ENCODE data around the gene CNDP2. TPM values are rescaled to one million over a fixed set of nuclear protein-coding genes. Genes with fewer than 3 reads are reported as not detected.

Gene CNDP2
- total RNA-seq, 1 donor = 38.4 TPM

DNA sequence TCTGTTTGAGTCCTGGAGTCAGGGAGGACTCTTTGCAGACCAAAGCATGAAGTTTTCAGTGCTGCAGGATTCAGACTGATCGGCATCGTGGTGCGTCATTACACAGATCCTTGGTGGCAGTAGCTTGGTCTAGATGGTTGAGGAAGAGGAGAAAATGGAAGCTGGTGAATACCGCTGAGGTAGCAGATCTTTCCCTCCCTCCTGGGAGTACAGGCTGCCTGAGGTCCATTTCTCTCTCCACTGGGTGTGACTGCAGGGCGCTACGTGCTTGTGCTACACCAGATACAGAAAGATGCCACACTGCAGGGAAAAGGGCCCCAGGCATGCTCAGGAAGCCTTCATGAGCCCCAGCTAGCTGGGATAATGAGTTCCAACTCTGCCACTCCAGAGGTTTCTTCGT is 34.9 kb downstream of the CNDP2 start:
- DNase-seq (ENCODE audit: low read depth) = no peak
- TF ChIP-seq, protein P1, sequence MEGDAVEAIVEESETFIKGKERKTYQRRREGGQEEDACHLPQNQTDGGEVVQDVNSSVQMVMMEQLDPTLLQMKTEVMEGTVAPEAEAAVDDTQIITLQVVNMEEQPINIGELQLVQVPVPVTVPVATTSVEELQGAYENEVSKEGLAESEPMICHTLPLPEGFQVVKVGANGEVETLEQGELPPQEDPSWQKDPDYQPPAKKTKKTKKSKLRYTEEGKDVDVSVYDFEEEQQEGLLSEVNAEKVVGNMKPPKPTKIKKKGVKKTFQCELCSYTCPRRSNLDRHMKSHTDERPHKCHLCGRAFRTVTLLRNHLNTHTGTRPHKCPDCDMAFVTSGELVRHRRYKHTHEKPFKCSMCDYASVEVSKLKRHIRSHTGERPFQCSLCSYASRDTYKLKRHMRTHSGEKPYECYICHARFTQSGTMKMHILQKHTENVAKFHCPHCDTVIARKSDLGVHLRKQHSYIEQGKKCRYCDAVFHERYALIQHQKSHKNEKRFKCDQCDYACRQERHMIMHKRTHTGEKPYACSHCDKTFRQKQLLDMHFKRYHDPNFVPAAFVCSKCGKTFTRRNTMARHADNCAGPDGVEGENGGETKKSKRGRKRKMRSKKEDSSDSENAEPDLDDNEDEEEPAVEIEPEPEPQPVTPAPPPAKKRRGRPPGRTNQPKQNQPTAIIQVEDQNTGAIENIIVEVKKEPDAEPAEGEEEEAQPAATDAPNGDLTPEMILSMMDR (IDR thresholded peaks at IDR 0.05; ENCODE audit: insufficient read depth, low read depth, low read length) = no peak
- H3K4me3 ChIP-seq (ENCODE audit: low read depth, low read length) = no peak overlapping the region

DNA sequence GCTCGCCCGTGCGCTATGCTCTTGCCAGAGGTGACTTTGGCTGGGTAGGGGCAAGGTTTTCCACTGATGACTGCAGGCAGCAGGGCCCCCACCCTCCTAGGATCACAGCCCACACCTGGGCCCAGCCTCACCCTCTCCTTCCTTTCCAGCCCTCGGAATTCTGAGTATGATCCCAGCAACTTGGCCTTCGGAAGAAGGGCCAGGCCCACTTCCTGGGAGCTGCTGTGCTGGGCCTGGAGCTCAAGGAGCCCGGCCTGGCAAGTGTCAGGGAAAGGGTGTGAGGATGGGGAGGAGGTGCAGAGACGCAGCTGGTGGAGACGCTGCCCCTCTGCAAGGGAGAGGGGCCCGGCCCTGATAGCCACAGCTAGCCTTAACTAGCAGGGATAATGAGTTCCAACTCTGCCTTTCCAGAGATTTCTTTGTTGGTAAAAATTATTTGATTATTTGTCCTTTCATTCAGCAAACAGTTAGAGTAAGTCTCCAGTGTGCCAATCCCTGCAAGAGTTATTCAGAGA is 36.4 kb downstream of the CNDP2 start:
- H3K4me3 ChIP-seq (ENCODE audit: low read depth, low read length) = no peak overlapping the region
- DNase-seq (ENCODE audit: low read depth) = no peak
- TF ChIP-seq, protein P1 (IDR thresholded peaks at IDR 0.05; ENCODE audit: insufficient read depth, low read depth, low read length) = no peak

DNA sequence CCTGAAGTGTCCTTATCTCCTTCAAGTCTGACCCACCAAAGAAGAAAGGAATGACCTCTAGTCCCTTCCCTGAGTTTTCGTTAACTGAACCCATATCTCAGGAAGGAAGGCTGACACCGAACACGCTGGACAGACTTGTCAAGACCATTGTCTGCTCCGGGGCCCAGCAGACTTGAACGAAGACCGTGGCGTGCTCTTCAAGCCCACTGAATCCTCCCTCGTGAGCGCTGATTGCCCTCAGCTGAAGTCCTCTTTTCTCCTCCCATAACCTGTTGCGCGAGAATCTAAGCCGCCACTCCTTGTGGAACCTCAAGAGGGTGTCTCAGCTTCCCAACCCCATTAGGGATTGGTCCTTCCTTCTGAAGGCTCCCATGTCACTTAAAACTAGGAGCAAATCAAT is 37.5 kb downstream of the CNDP2 start:
- no peak for DNase-seq (ENCODE audit: low read depth)
- TF ChIP-seq, protein P1 (IDR thresholded peaks at IDR 0.05; ENCODE audit: insufficient read depth, low read depth, low read length) = no peak

DNA sequence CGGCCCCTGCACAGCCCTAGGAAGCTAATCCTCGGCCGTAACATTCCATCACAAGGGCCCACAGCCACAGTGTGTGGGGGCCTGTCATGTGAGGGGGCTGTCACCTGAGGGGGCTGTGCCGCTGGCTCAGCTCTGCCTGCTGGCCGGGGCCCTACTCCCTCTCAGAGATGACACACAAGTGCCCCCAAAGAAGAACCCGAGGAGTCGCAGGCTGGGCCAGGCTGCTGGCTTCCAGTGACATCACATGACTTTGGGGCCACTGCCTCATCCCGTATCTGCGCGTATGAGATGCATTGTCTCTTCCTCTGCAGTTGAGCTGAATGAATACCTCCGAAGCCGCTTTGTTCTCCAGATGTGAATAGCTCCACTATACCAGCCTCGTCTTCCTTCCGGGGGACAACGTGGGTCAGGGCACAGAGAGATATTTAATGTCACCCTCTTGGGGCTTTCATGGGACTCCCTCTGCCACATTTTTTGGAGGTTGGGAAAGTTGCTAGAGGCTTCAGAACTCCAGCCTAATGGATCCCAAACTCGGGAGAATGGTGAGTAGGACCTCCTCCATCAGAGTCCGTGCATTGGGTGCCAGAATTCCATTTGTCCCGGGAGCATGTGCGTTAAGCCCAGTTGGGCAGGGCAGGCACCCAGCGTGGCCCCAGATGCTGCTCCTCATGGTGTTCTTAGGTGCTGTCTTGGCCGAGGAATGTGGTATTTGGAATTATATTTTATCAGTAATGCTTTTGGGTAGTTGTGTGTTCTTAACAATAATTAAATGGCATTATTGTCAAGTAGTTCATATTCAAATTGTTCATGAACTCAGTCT is 38.2 kb downstream of the CNDP2 start, which contains the start of gene CNDP1:
Gene CNDP1 (plus strand): TSS at position 351 of the 820 bp plus-strand sequence. CDS start 168 bp downstream, at position 519.
- no peak for DNase-seq (ENCODE audit: low read depth)
- TF ChIP-seq, protein P1 (IDR thresholded peaks at IDR 0.05; ENCODE audit: insufficient read depth, low read depth, low read length) = no peak
- no peak within 1 kb of the TSS for H3K4me3 ChIP-seq (ENCODE audit: low read depth, low read length)

More for the DNA sequence above, 37.5 kb downstream of the CNDP2 start:
- no peak overlapping the region for H3K4me3 ChIP-seq (ENCODE audit: low read depth, low read length)

DNA sequence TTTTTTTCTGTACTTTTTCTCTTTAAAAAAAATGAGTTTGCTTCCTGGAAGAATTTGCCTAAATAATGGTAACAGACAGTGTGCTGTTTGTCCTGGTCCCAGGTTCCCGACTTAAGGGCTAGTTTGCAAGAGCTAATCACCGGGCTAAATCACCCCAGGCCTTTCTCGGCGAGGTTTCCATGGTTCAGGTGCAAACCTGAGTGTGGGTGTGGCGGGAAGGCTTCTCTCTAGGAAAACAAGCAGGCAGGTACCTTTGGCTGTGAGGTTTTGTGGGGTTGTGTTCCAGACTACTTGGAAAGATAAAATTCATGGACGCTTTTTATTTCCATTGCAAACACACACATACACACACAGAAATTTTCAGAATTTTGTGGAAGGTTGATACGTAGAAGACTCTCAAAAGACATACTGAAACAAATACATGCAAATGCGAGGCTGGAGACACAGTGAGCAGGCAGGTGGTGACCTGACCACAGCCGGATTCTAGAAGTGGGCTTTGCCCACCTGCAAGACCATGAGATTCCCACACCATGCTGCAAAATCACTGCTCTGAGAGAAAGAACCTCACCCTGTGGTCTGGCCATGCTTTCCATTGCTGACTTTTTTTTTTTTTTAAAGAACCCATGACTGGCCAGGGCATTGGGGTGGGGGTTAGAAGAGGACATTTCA is 39.0 kb downstream of the CNDP2 start:
- TF ChIP-seq, protein P1 (IDR thresholded peaks at IDR 0.05; ENCODE audit: insufficient read depth, low read depth, low read length) = no peak
- H3K4me3 ChIP-seq (ENCODE audit: low read depth, low read length) = no peak overlapping the region
- no peak for DNase-seq (ENCODE audit: low read depth)

DNA sequence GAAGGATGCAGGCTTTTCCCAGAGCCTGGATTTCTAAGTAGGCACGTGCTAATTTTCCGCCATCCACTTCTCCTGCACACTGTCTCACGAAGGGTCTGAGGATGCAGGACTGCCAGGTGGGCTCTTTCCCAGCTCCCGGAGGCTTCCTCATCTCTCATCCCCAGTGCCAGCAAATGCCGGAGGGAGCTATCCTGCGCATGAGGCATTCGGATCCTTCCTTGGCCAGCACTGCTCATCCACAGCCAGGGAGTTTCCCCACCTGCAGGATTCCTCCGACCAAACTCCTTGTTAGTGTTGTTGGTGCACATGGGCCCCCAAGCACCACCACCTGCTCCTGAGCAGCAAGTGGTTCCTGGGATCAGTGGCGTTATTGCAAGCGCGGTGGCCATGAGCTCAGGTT is 43.1 kb downstream of the CNDP2 start:
- DNase-seq (ENCODE audit: low read depth) = no peak
- TF ChIP-seq, protein P1 (IDR thresholded peaks at IDR 0.05; ENCODE audit: insufficient read depth, low read depth, low read length) = no peak
- no peak overlapping the region for H3K4me3 ChIP-seq (ENCODE audit: low read depth, low read length)
